ENCODE data around the gene CYBRD1.
"Not testable (repeated sequence)": the region's sequence is repeated elsewhere in the genome, so short reads cannot be mapped to it uniquely, and the experiment has no call there.

The CYBRD1 gene

DNA sequence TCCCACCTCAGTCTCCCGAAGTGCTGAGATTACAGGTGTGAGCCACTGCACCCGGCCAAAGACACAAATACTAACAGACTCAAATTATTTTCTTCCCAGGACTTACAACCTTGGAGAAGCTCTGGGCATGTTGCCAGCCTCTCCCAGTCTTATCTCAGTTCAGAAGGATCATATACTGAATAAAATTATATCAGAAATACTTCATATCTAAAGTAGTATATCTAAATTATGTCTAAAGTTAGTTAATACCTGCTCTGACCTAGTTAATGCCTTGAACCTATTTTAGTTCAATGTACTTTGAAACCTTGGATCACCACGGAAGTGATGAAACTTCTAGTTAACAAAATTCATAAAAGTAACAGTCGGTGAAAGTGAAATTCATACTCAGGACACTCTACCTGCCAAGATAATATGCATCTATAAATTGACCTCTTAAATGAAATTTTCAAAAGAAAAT, 34.4 kb upstream of the CYBRD1 start:
- no CpG with 5 or more reads among the region's 4 CpGs for WGBS (ENCODE audit: insufficient coverage, insufficient read length)
- Histone ChIP-seq H3K4me3 (ENCODE audit: low read length) (no peak overlapping the region), H3K9me3 (ENCODE audit: control insufficient read depth, insufficient read depth, low read length) (no peaks in the 10 kb centered on the region), H3K36me3 (ENCODE audit: control insufficient read depth, insufficient read depth, low read length) (no peaks in the 10 kb centered on the region), H3K27ac (ENCODE audit: low read length) (no peak overlapping the region), H3K4me1 (ENCODE audit: control insufficient read depth, insufficient read depth, low read length) (peaks cover under 1% of the 10 kb centered on the region; the same call in 1 of the 2 replicates), H3K27me3 (ENCODE audit: control insufficient read depth, insufficient read depth, low read length) (no peaks in the 10 kb centered on the region)
- DNase-seq (ENCODE audit: low read depth, low spot score): no peak

DNA sequence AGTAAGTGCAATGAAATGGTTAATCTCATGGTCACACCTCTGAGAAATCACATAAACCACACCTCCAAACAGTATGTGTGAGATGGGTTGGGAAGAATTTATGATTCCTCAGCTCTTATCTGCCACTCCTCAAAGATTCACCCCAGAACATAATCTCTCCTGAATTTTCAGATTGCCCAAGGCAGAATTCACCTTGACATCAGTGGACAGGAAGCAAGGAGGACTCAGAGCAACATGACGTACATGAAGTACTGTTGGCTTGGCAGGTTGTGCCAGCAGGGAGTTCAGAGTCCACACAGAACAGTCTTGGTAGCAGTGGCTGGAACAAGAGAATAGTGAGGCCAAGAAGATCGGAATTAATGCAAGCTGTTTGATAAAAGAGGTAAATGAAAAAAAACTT, 31.7 kb upstream of the CYBRD1 start:
- H3K27me3 ChIP-seq (ENCODE audit: control insufficient read depth, insufficient read depth, low read length): no peaks in the 10 kb centered on the region
- no peak for DNase-seq (ENCODE audit: low read depth, low spot score)
- WGBS (ENCODE audit: insufficient coverage, insufficient read length): no CpG with 5 or more reads among the region's 2 CpGs

DNA sequence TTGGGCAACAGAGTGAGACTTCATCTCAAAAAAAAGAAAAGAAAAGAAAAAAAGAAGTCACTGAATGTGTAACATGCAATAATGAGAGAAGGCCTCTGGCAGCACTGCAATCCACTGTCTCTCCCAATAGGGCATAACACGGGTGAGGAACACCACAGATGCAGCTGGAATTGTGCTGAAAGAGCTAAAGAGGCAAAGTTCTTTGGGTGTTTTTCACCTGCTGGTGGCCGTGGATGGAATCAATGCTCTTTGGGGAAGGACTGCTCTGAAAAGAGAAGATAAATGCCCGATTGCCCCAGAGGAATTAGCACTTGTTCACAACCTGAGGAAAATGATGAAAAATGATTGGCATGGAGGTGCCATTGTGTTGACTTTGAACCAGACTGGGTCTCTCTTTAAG, 31.0 kb upstream of the CYBRD1 start:
- Histone ChIP-seq H3K27ac (ENCODE audit: low read length) (no peak overlapping the region), H3K4me1 (ENCODE audit: control insufficient read depth, insufficient read depth, low read length) (no peaks in the 10 kb centered on the region), H3K4me3 (ENCODE audit: low read length) (no peak overlapping the region), H3K27me3 (ENCODE audit: control insufficient read depth, insufficient read depth, low read length) (no peaks in the 10 kb centered on the region), H3K9me3 (ENCODE audit: control insufficient read depth, insufficient read depth, low read length) (no peaks in the 10 kb centered on the region), H3K36me3 (ENCODE audit: control insufficient read depth, insufficient read depth, low read length) (no peaks in the 10 kb centered on the region)
- DNase-seq (ENCODE audit: low read depth, low spot score): no peak
- WGBS (ENCODE audit: insufficient coverage, insufficient read length): no CpG with 5 or more reads among the region's 3 CpGs

More for the DNA sequence above, 31.7 kb upstream of the CYBRD1 start:
- Histone ChIP-seq H3K36me3 (ENCODE audit: control insufficient read depth, insufficient read depth, low read length) (no peaks in the 10 kb centered on the region), H3K4me3 (ENCODE audit: low read length) (no peak overlapping the region), H3K4me1 (ENCODE audit: control insufficient read depth, insufficient read depth, low read length) (no peaks in the 10 kb centered on the region), H3K9me3 (ENCODE audit: control insufficient read depth, insufficient read depth, low read length) (no peaks in the 10 kb centered on the region), H3K27ac (ENCODE audit: low read length) (no peak overlapping the region)

DNA sequence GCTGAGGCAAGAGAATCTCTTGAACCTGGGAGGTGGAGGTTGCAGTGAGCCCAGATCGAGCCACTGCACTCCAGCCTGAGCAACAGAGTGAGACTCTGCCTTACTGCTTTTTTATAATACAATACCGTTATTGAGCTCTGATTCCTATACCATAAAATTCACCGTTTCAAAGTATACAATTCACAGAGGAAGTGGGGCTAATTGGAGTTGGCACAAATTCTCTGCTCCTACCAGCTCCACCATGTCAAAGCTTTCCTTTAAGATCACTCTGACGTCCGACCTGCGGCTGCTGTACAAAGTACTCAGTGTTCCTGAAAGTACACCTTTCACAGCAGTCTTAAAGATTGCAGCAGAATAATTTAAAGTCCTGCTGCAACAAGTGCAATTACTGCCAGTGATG, 29.6 kb upstream of the CYBRD1 start:
- no CpG with 5 or more reads among the region's 6 CpGs for WGBS (ENCODE audit: insufficient coverage, insufficient read length)

DNA sequence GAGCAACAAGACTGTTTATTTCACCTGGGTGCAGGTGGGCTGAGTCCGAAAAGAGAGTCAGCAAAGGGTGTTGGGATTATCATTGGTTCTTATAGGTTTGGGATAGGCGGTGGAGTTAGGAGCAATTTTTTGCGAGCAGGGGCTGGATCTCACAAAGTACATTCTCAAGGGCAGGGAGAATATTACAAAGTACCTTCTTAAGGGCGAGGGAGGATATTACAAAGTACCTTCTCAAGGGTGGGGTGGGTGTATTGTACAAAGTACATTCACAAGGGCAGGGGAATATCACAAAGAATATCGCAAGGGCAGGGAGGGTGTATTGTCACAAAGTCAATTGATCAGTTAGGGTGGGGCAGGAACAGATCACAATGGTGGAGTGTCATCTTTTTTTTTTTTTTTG, 24.6 kb upstream of the CYBRD1 start:
- not testable (repeated sequence) for H3K4me1 ChIP-seq (ENCODE audit: control insufficient read depth, insufficient read depth, low read length); H3K27ac ChIP-seq (ENCODE audit: low read length); H3K9me3 ChIP-seq (ENCODE audit: control insufficient read depth, insufficient read depth, low read length); H3K27me3 ChIP-seq (ENCODE audit: control insufficient read depth, insufficient read depth, low read length); H3K4me3 ChIP-seq (ENCODE audit: low read length); H3K36me3 ChIP-seq (ENCODE audit: control insufficient read depth, insufficient read depth, low read length); DNase-seq (ENCODE audit: low read depth, low spot score)
- no CpG with 5 or more reads among the region's 5 CpGs for WGBS (ENCODE audit: insufficient coverage, insufficient read length)

More for the DNA sequence above, 29.6 kb upstream of the CYBRD1 start:
- Histone ChIP-seq H3K9me3 (ENCODE audit: control insufficient read depth, insufficient read depth, low read length) (no peaks in the 10 kb centered on the region), H3K4me3 (ENCODE audit: low read length) (no peak overlapping the region), H3K36me3 (ENCODE audit: control insufficient read depth, insufficient read depth, low read length) (no peaks in the 10 kb centered on the region), H3K27ac (ENCODE audit: low read length) (no peak overlapping the region), H3K27me3 (ENCODE audit: control insufficient read depth, insufficient read depth, low read length) (no peaks in the 10 kb centered on the region), H3K4me1 (ENCODE audit: control insufficient read depth, insufficient read depth, low read length) (no peaks in the 10 kb centered on the region)
- DNase-seq (ENCODE audit: low read depth, low spot score): no peak

DNA sequence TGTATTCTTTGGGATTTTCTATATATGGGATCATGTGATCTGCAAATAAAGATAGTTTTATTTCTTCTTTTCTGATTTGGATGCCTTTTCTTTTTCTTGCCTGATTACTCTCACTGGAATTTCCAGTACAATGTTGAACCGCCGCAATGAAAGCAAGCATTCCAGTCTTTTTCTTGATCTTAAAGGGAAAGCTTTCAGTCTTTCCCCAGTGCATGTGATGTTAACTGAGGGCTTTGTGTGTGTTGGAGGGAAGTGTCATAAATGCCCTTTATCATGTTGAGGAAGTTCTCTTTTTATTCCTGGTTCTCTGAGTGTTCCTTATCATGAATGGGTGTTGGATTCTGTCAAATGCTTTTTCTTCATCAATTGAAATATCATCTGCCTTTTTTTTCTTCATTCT, 16.9 kb upstream of the CYBRD1 start:
- no peak overlapping the region for H3K4me3 ChIP-seq (ENCODE audit: low read length)
- no peak for DNase-seq (ENCODE audit: low read depth, low spot score)
- no peaks in the 10 kb centered on the region for H3K9me3 ChIP-seq (ENCODE audit: control insufficient read depth, insufficient read depth, low read length)
- H3K27ac ChIP-seq (ENCODE audit: low read length): no peak overlapping the region
- H3K27me3 ChIP-seq (ENCODE audit: control insufficient read depth, insufficient read depth, low read length): no peaks in the 10 kb centered on the region
- H3K36me3 ChIP-seq (ENCODE audit: control insufficient read depth, insufficient read depth, low read length): no peaks in the 10 kb centered on the region
- H3K4me1 ChIP-seq (ENCODE audit: control insufficient read depth, insufficient read depth, low read length): no peaks in the 10 kb centered on the region
- no CpG with 5 or more reads among the region's 2 CpGs for WGBS (ENCODE audit: insufficient coverage, insufficient read length)

DNA sequence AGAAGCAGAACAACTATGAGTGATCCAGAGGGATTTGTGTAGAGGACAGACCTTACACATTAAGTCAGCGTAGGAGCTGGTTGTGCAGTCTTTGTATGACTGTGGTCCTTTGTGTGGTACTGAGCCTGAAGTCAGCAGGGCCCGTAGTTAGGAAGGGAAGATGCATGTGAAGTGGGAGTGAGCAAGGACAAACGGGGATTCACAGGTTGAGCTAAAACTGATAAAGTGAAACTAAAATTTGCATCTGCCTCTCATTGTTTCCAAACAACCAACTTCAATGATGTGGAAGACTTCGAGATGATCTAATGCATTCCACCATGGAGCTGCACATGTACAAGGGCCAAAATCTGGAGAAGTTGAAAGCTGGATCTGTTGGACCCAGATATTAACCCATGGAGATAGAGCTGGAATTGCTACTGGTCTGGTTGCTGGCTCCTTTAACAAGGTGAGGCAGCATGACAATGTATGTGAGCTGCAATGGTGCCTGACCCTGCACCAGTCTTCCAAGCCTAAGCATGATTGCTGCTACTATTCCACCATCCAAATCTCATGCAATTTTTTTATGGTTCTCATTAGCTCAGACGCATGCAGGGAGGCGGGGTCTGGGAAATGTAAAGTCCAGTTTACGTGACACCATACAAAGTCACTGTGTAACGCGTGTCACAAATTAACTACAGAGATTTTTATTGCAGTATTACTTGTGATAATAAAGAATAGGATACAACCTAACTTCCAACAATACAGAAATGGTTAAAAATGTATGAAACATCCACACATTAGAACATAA, 12.1 kb upstream of the CYBRD1 start:
- Histone ChIP-seq H3K4me3 (ENCODE audit: low read length) (no peak overlapping the region), H3K27me3 (ENCODE audit: control insufficient read depth, insufficient read depth, low read length) (no peaks in the 10 kb centered on the region), H3K27ac (ENCODE audit: low read length) (no peak overlapping the region), H3K36me3 (ENCODE audit: control insufficient read depth, insufficient read depth, low read length) (no peaks in the 10 kb centered on the region), H3K4me1 (ENCODE audit: control insufficient read depth, insufficient read depth, low read length) (no peaks in the 10 kb centered on the region), H3K9me3 (ENCODE audit: control insufficient read depth, insufficient read depth, low read length) (no peaks in the 10 kb centered on the region)
- WGBS (ENCODE audit: insufficient coverage, insufficient read length): no CpG with 5 or more reads among the region's 9 CpGs
- DNase-seq (ENCODE audit: low read depth, low spot score): no peak

DNA sequence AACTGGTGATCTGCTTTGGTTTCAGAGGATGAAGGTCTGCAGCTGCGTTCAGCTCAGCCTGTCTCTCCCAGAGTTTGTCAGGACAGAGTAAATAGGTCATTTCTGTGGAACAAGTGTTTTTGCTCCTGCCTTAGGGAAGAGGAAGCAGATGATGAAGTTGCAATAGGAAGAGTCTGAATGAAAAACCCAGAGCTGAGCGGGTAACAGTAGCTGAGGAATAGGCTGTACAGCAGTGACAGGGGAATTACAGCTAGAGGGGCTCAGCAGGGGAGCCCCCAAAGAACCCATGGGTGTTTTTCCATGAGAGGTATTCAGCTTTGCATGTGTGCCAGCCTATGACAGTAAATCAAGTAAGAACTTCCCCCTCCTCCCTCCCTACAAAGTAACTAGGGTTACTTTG, 10.3 kb upstream of the CYBRD1 start:
- Histone ChIP-seq H3K4me3 (ENCODE audit: low read length) (no peak overlapping the region), H3K4me1 (ENCODE audit: control insufficient read depth, insufficient read depth, low read length) (no peaks in the 10 kb centered on the region), H3K36me3 (ENCODE audit: control insufficient read depth, insufficient read depth, low read length) (no peaks in the 10 kb centered on the region), H3K9me3 (ENCODE audit: control insufficient read depth, insufficient read depth, low read length) (no peaks in the 10 kb centered on the region), H3K27me3 (ENCODE audit: control insufficient read depth, insufficient read depth, low read length) (no peaks in the 10 kb centered on the region), H3K27ac (ENCODE audit: low read length) (no peak overlapping the region)
- WGBS (ENCODE audit: insufficient coverage, insufficient read length): no CpG with 5 or more reads among the region's 2 CpGs
- no peak for DNase-seq (ENCODE audit: low read depth, low spot score)

DNA sequence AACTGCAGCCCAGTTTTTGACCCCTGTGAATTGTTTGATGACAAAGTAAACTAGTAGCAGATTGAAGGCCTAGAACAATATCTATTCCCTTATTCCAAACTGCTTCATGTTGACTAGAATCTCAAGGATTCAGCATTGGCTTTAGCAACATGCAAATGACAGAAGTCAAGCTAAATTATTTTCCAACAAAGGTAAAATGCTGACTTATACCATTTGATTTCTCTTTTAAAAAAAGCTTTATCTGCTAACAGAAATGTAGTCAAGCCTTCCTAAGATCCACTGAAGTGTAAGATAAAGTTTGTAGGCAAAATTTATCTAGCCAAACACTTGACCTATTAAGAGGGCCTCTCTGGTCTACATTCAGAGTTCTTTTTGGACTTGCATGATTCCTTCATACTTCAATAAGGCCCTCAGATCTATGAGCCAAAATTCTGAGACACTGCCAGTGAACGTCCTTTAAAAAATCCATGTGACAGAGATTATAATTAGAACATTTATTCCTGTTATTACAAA, 9.5 kb upstream of the CYBRD1 start:
- H3K27me3 ChIP-seq (ENCODE audit: control insufficient read depth, insufficient read depth, low read length): no peaks in the 10 kb centered on the region
- H3K4me3 ChIP-seq (ENCODE audit: low read length): no peak overlapping the region
- no CpG with 5 or more reads among the region's 1 CpG for WGBS (ENCODE audit: insufficient coverage, insufficient read length)
- no peak for DNase-seq (ENCODE audit: low read depth, low spot score)
- no peak overlapping the region for H3K27ac ChIP-seq (ENCODE audit: low read length)
- no peaks in the 10 kb centered on the region for H3K9me3 ChIP-seq (ENCODE audit: control insufficient read depth, insufficient read depth, low read length)
- H3K36me3 ChIP-seq (ENCODE audit: control insufficient read depth, insufficient read depth, low read length): no peaks in the 10 kb centered on the region
- no peaks in the 10 kb centered on the region for H3K4me1 ChIP-seq (ENCODE audit: control insufficient read depth, insufficient read depth, low read length)

DNA sequence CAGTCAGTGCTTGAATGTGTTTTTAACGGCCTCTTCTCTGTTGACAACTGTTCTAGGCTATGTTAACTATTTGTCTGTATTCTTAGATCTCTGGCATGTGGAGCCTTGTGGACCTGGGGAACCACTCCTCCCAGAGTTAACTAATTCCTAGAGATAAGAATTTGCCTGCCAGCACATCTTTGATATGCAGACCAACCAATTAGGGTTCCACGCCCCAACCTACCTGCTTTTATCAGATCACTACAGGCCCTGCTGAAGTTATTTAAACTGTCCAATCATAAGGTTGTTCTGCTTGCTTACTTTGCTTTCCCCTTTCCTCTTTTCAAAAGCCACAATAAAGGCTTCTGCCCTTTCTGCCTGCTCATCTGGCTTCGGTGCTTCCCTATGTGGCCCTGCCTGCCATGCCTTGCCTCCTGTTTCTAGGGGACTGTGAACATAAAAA, 8.5 kb upstream of the CYBRD1 start:
- no CpG with 5 or more reads among the region's 3 CpGs for WGBS (ENCODE audit: insufficient coverage, insufficient read length)
- Histone ChIP-seq H3K27ac (ENCODE audit: low read length) (no peak overlapping the region), H3K4me3 (ENCODE audit: low read length) (no peak overlapping the region), H3K27me3 (ENCODE audit: control insufficient read depth, insufficient read depth, low read length) (no peaks in the 10 kb centered on the region), H3K9me3 (ENCODE audit: control insufficient read depth, insufficient read depth, low read length) (no peaks in the 10 kb centered on the region), H3K4me1 (ENCODE audit: control insufficient read depth, insufficient read depth, low read length) (no peaks in the 10 kb centered on the region), H3K36me3 (ENCODE audit: control insufficient read depth, insufficient read depth, low read length) (no peaks in the 10 kb centered on the region)
- DNase-seq (ENCODE audit: low read depth, low spot score): no peak
